Stimulated activated CD4-positive, alpha-beta T cell treated with anti-CD3 and anti-CD28 coated beads, Interleukin-2, amount 100 ng/mL, for 4 hours (primary cell): ENCODE results near the gene GANAB.
"Not testable (repeated sequence)": the region's sequence is repeated elsewhere in the genome, so short reads cannot be mapped to it uniquely, and the experiment has no call there.

ENCODE experiments used
- DNase-seq: peaks from one replicate; pipeline ENCODE4 v3.0.0-alpha.2; 2020; ENCODE audit warnings: low read depth

The GANAB gene

GRCh38 chr11:62645946-62646824, at the start of gene GANAB:
TSS of gene GANAB (minus strand) at chr11:62646613. CDS start at chr11:62646599, 14 bp downstream.
- DNase-seq: peak; percentile 99

GRCh38 chr11:62694455-62695167, 48.2 kb upstream of the GANAB start:
- DNase-seq: peak; percentile 72

GRCh38 chr11:62693624-62694023, 47.2 kb upstream of the GANAB start:
- DNase-seq: not testable (repeated sequence)

- DNase-seq: no peak
These were observed 43.2 kb upstream of the GANAB start, which contains the start of gene LRRN4CL for GRCh38 chr11:62689421-62690183. TSS of gene LRRN4CL (minus strand) at chr11:62689530. CDS start at chr11:62688508, 1,022 bp downstream.

- no peak for DNase-seq
These were observed 42.1 kb upstream of the GANAB start for GRCh38 chr11:62688491-62688890.

GRCh38 chr11:62687508-62688396, 41.3 kb upstream of the GANAB start:
- no peak for DNase-seq

GRCh38 chr11:62682518-62682917, 36.1 kb upstream of the GANAB start:
- no peak for DNase-seq

- no peak for DNase-seq
These were observed 34.4 kb upstream of the GANAB start for GRCh38 chr11:62680825-62681240.

GRCh38 chr11:62678770-62679696, 32.6 kb upstream of the GANAB start, which contains the start of gene UBXN1:
TSS of gene UBXN1 (minus strand) at chr11:62679073. CDS start at chr11:62678923, 150 bp downstream.
- peak; percentile 77 for DNase-seq

- no peak for DNase-seq
These were observed 32.0 kb upstream of the GANAB start for GRCh38 chr11:62678433-62678769.

GRCh38 chr11:62677714-62678113, 31.3 kb upstream of the GANAB start:
- DNase-seq: no peak

- no peak for DNase-seq
These were observed 30.7 kb upstream of the GANAB start for GRCh38 chr11:62677156-62677555.

- no peak for DNase-seq
These were observed 30.3 kb upstream of the GANAB start for GRCh38 chr11:62676698-62677097.

- DNase-seq: not testable (repeated sequence)
These were observed 29.0 kb upstream of the GANAB start for GRCh38 chr11:62675415-62675814.

GRCh38 chr11:62673196-62673525, 26.7 kb upstream of the GANAB start:
- DNase-seq: no peak

- DNase-seq: peak; percentile 67
These were observed 25.4 kb upstream of the GANAB start, which contains the start of the genes LBHD1 and UQCC3 for GRCh38 chr11:62671608-62672389. TSS of gene LBHD1 (minus strand) at chr11:62672267. CDS start at chr11:62670031, 2,236 bp downstream. TSS of gene UQCC3 (plus strand) at chr11:62671673. CDS start at chr11:62671746, 73 bp downstream.

GRCh38 chr11:62671236-62671607, 24.8 kb upstream of the GANAB start:
- DNase-seq: no peak

GRCh38 chr11:62669420-62670161, 23.2 kb upstream of the GANAB start:
- no peak for DNase-seq

- no peak for DNase-seq
These were observed 21.0 kb upstream of the GANAB start for GRCh38 chr11:62667460-62667859.
